Nucleus accumbens (tissue), 56 donors: ENCODE measurements around the gene CACNA2D3.

ENCODE experiments used
- DNase-seq, 56 donors: peaks; one replicate each; lab custom pipeline; 2025; lab: John Stamatoyannopoulos, UW

CACNA2D3 gene

GRCh38 chr3:54167999-54168398 lies 45.6 kb downstream of the CACNA2D3 start:
- DNase-seq, result no peak

- no peak for DNase-seq
Measured at GRCh38 chr3:54168451-54168850, 46.1 kb downstream of the CACNA2D3 start.

- no peak for DNase-seq
Measured at GRCh38 chr3:54169524-54169923, 47.2 kb downstream of the CACNA2D3 start.

- no peak for DNase-seq
Measured at GRCh38 chr3:54171509-54171908, 49.2 kb downstream of the CACNA2D3 start.

GRCh38 chr3:54171951-54172350 lies 49.6 kb downstream of the CACNA2D3 start:
- no peak for DNase-seq

- peak in 6 of 56 donors; percentile 14 to 51 (median 17) for DNase-seq
Measured at GRCh38 chr3:54173371-54173770, 51.0 kb downstream of the CACNA2D3 start.

- DNase-seq, result no peak
Measured at GRCh38 chr3:54176106-54176505, 53.8 kb downstream of the CACNA2D3 start.

GRCh38 chr3:54177816-54178215 lies 55.5 kb downstream of the CACNA2D3 start:
- DNase-seq, result no peak

GRCh38 chr3:54178376-54178775 lies 56.0 kb downstream of the CACNA2D3 start:
- DNase-seq, result no peak

- DNase-seq, result no peak
Measured at GRCh38 chr3:54180921-54181320, 58.6 kb downstream of the CACNA2D3 start.

- DNase-seq, result no peak
Measured at GRCh38 chr3:54182242-54182641, 59.9 kb downstream of the CACNA2D3 start.

GRCh38 chr3:54185740-54186139 lies 63.4 kb downstream of the CACNA2D3 start:
- no peak for DNase-seq

GRCh38 chr3:54188176-54188791 lies 65.9 kb downstream of the CACNA2D3 start:
- DNase-seq, result peak in 1 of 56 donors; percentile 8

- no peak for DNase-seq
Measured at GRCh38 chr3:54191220-54191619, 68.9 kb downstream of the CACNA2D3 start.

- DNase-seq, result peak in 2 of 56 donors; percentile 14 to 35
Measured at GRCh38 chr3:54192026-54192425, 69.7 kb downstream of the CACNA2D3 start.

GRCh38 chr3:54193093-54193492 lies 70.7 kb downstream of the CACNA2D3 start:
- no peak for DNase-seq

- peak in 8 of 56 donors; percentile 9 to 45 (median 18) for DNase-seq
Measured at GRCh38 chr3:54196360-54196991, 74.1 kb downstream of the CACNA2D3 start.

GRCh38 chr3:54197509-54197908 lies 75.2 kb downstream of the CACNA2D3 start:
- DNase-seq, result no peak

GRCh38 chr3:54198556-54198955 lies 76.2 kb downstream of the CACNA2D3 start:
- no peak for DNase-seq

- DNase-seq, result no peak
Measured at GRCh38 chr3:54202054-54202453, 79.7 kb downstream of the CACNA2D3 start.

- no peak for DNase-seq
Measured at GRCh38 chr3:54202651-54203248, 80.4 kb downstream of the CACNA2D3 start.

GRCh38 chr3:54206874-54207273 lies 84.5 kb downstream of the CACNA2D3 start:
- no peak for DNase-seq
